Measurements from ENCODE around the gene MLLT1. TPM values are rescaled to one million over a fixed set of nuclear protein-coding genes. Genes with fewer than 3 reads are reported as not detected.

The MLLT1 gene
- total and polyA plus RNA-seq, 3 experiments from 2014 or later, result 2.5 to 64.2 (median 63.9) TPM

DNA sequence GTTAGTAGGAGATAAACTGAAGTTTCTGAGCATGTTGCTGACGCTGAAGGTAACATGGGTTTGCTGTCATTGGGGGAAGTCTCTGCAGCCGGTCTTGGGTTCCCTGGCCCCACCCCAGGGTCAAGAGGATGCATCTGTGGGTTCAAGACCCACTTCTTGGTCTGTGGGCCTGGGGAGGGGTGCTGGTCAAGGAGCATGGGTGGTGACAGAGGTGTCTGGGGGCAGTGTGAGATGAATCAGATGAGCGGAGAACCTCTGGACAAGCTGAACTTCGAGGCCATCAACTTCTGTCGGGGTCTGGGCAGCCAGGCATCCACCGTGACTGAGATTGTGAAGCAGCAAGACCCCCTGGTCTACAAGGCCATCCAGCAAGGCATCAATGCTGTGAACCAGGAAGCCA is 92.4 kb downstream of the MLLT1 start:
- H3K36me3 ChIP-seq (ENCODE audit: insufficient read depth, low read length), result no peaks in the 10 kb centered on the region
- DNase-seq, result no peak
- Mint-ChIP-seq H3K4me3 (no peak overlapping the region), H3K27me3 (peaks cover 16 to 42% of the 10 kb centered on the region in 2 donors), H3K36me3 (peaks cover 1 to 21% (median 5%) of the 10 kb centered on the region in 3 donors), H3K9me3 (peaks cover 0 to 27% (median 23%) of the 10 kb centered on the region in 5 donors), H3K4me1 (no peaks in the 10 kb centered on the region), H3K27ac (no peak overlapping the region)
- no peak overlapping the region for H3K27ac ChIP-seq (ENCODE audit: low read depth, low read length)
- H3K4me1 ChIP-seq (ENCODE audit: insufficient read depth, low read length), result no peaks in the 10 kb centered on the region
- H3K4me3 ChIP-seq (ENCODE audit: low read length), result no peak overlapping the region
- ChIA-PET CTCF (interaction anchor here (1.6 kb wide), 1 partner anchor 31 kb away, joined by 3 read pairs; no protein-coding TSS in a partner anchor), POLR2A (no interaction called here)
- H3K27me3 ChIP-seq (ENCODE audit: insufficient read depth, low read length, poor library complexity, severe bottlenecking), result no peaks in the 10 kb centered on the region
- H3K9me3 ChIP-seq (ENCODE audit: low read length), result peaks cover 4% of the 10 kb centered on the region

DNA sequence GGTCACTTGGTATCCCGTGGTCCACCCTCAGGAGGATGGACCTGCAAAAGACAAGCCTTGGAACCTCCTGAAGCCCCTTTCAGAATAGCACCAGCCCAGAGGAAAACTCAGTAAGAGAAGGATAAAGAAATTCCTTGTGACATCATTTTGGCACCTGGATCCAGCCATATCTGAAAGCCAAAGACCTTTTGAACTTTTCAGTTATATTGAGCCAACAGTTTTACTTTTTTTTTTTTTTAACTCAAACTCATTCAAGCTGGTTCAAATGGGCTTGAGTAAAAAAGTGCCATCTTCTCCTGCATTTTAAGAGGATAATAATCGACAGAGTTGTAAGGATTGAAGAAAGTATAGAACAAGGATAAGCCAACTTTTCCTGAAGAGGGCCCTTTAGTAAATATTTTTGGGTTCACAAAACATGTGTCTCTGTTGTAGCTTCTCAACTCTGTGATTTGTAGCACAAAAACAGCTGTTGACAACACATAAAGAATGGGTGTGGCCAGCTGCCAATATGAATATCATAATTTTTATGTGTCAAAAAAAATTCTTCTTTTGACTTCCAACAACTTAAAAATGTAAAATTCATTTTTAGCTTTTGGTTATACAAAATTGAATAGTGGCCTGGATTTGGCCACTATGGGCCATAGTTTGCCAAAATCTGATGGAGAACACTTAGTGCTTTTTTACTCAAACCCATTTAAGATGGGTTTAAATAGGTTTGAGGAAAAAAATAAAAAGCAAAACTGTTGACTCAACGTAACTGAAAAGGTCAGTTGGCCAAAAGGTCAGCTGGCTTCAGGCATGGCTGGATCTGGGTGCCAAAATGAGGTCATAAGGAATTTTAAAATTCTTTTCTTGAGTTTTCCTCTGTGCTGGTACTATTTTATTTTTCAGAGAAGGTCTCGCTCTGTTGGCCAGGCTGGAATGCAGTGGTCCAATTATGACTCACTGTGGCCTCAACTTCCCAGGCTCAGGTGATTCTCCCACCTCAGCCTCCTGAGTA is 93.6 kb downstream of the MLLT1 start:
- H3K9me3 Mint-ChIP-seq, result peaks cover 0 to 24% (median 20%) of the 10 kb centered on the region in 5 donors
- Histone ChIP-seq H3K27ac (ENCODE audit: low read depth, low read length) (no peak overlapping the region), H3K36me3 (ENCODE audit: insufficient read depth, low read length) (no peaks in the 10 kb centered on the region), H3K4me1 (ENCODE audit: insufficient read depth, low read length) (no peaks in the 10 kb centered on the region), H3K27me3 (ENCODE audit: insufficient read depth, low read length, poor library complexity, severe bottlenecking) (no peaks in the 10 kb centered on the region), H3K9me3 (ENCODE audit: low read length) (no peaks in the 10 kb centered on the region), H3K4me3 (ENCODE audit: low read length) (no peak overlapping the region)
- H3K36me3 Mint-ChIP-seq, result peaks cover 0 to 12% (median 1%) of the 10 kb centered on the region in 3 donors
- ChIA-PET CTCF (interaction anchor here (0.7 kb wide), 1 partner anchor 1550 kb away, joined by 4 read pairs; no protein-coding TSS in a partner anchor), POLR2A (no interaction called here)
- H3K27ac Mint-ChIP-seq, result no peak overlapping the region
- H3K4me3 Mint-ChIP-seq, result no peak overlapping the region
- H3K27me3 Mint-ChIP-seq, result peaks cover 17 to 53% of the 10 kb centered on the region in 2 donors
- H3K4me1 Mint-ChIP-seq, result no peaks in the 10 kb centered on the region
- DNase-seq, result no peak

DNA sequence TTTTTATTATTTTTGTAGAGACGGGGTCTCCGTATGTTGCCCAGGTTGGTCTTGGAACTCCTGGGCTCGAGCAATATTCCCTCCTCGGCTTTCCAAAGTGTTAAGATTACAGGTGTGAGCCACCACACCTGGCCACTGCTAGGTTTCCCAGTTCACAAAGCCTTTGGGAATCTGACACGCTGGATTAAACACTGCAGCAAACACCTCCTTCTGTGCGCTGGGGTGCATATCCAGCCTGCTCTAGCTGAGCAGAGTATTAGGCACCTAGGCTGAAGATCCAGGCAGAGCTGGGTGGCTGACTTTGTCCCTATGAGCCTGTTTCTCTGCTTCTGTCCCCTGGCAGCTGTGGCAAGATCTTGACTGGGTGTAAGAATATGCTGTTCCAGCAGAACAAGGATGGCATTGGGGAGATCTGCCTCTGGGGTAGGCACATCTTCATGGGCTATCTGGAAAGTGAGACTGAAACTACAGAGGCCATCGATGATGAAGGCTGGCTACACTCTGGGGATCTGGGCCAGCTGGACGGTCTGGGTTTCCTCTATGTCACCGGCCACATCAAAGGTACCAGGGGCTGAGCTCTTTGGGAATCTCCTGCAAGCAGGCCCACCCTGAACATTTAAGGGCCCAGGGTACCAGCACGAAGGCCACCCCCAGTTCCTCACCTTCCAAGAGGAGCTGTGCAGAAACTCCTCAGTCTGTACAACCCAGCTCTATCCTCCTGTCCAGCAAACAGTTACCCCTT is 94.5 kb downstream of the MLLT1 start:
- Mint-ChIP-seq H3K27me3 (peaks cover 20 to 58% of the 10 kb centered on the region in 2 donors), H3K27ac (no peak overlapping the region), H3K9me3 (peaks cover 0 to 17% (median 14%) of the 10 kb centered on the region in 5 donors), H3K4me3 (no peak overlapping the region), H3K36me3 (peaks cover 0 to 6% (median 1%) of the 10 kb centered on the region in 3 donors), H3K4me1 (no peaks in the 10 kb centered on the region)
- H3K27me3 ChIP-seq (ENCODE audit: insufficient read depth, low read length, poor library complexity, severe bottlenecking), result no peaks in the 10 kb centered on the region
- H3K9me3 ChIP-seq (ENCODE audit: low read length), result no peaks in the 10 kb centered on the region
- no peak overlapping the region for H3K27ac ChIP-seq (ENCODE audit: low read depth, low read length)
- POLR2A ChIA-PET, result interaction anchor here (0.7 kb wide), 1 partner anchor 46 kb away, joined by 7 read pairs; no protein-coding TSS in a partner anchor
- H3K36me3 ChIP-seq (ENCODE audit: insufficient read depth, low read length), result no peaks in the 10 kb centered on the region
- no peak for DNase-seq
- H3K4me1 ChIP-seq (ENCODE audit: insufficient read depth, low read length), result no peaks in the 10 kb centered on the region
- H3K4me3 ChIP-seq (ENCODE audit: low read length), result no peak overlapping the region
- CTCF ChIA-PET, result no interaction called here

DNA sequence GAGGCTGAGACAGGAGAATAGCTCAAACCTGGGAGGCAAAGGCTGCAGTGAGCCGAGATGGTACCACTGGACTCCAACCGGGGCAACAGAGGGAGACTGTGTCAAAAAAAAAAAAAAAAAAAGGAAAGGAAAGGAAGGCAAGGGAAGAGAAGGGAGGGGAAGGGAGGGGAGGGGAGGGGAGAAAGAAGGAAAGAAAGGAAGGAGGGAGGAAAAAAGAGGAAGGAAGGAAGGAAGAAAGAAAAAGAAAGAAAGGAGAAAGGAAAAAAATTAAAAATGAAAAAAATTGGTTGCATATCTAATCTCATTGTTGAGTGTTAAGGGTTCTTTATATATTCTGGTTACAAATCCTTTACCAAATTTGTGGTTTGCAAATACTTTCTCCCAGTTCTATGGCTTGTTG is 98.7 kb downstream of the MLLT1 start:
- CTCF ChIA-PET, result no interaction called here
- peaks cover 26 to 74% of the 10 kb centered on the region in 2 donors for H3K27me3 Mint-ChIP-seq

DNA sequence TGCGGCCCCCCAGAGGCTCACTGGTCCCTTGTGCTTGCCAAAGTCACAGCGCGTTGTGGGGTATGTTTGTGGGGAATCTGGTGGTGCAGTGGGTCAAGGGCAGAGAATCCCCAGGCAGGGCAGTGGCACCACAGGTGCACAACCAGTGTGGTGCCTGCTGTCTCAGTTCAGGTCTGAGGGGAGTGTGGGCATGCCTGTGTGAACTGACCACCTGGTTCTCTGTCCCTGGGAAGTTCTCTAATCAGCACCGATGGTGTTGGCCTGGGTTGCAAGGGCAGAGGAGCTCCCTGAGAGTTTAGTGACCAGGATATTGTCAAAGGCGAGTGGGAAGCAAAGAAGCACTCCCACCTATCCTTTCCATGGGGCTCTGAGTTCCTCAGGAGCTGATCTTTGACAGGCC is 106.6 kb downstream of the MLLT1 start:
- Histone ChIP-seq H3K36me3 (ENCODE audit: insufficient read depth, low read length) (no peaks in the 10 kb centered on the region), H3K9me3 (ENCODE audit: low read length) (no peaks in the 10 kb centered on the region), H3K27me3 (ENCODE audit: insufficient read depth, low read length, poor library complexity, severe bottlenecking) (peaks cover 10% of the 10 kb centered on the region), H3K4me3 (ENCODE audit: low read length) (no peak overlapping the region), H3K4me1 (ENCODE audit: insufficient read depth, low read length) (no peaks in the 10 kb centered on the region), H3K27ac (ENCODE audit: low read depth, low read length) (no peak overlapping the region)
- DNase-seq, result no peak
- H3K9me3 Mint-ChIP-seq, result peaks cover 3 to 19% (median 10%) of the 10 kb centered on the region in 5 donors
- ChIA-PET CTCF (no interaction called here), POLR2A (no interaction called here)
- no peak overlapping the region for H3K4me3 Mint-ChIP-seq
- peaks cover 11 to 55% of the 10 kb centered on the region in 2 donors for H3K27me3 Mint-ChIP-seq
- H3K27ac Mint-ChIP-seq, result no peak overlapping the region
- peaks cover 0 to 13% (median 0%) of the 10 kb centered on the region in 3 donors for H3K36me3 Mint-ChIP-seq
- no peaks in the 10 kb centered on the region for H3K4me1 Mint-ChIP-seq

More for the DNA sequence above, 98.7 kb downstream of the MLLT1 start:
- no peaks in the 10 kb centered on the region for H3K4me1 Mint-ChIP-seq
- Histone ChIP-seq H3K27me3 (ENCODE audit: insufficient read depth, low read length, poor library complexity, severe bottlenecking) (no peaks in the 10 kb centered on the region), H3K36me3 (ENCODE audit: insufficient read depth, low read length) (no peaks in the 10 kb centered on the region), H3K4me3 (ENCODE audit: low read length) (no peak overlapping the region), H3K27ac (ENCODE audit: low read depth, low read length) (no peak overlapping the region), H3K9me3 (ENCODE audit: low read length) (no peaks in the 10 kb centered on the region), H3K4me1 (ENCODE audit: insufficient read depth, low read length) (no peaks in the 10 kb centered on the region)
- H3K36me3 Mint-ChIP-seq, result no peaks in the 10 kb centered on the region
- POLR2A ChIA-PET, result no interaction called here
- no peak overlapping the region for H3K27ac Mint-ChIP-seq
- DNase-seq, result no peak
- peaks cover 0 to 2% (median 0%) of the 10 kb centered on the region in 5 donors for H3K9me3 Mint-ChIP-seq
- H3K4me3 Mint-ChIP-seq, result no peak overlapping the region

GRCh38 chr19:6172074-6172863 is 107.5 kb downstream of the MLLT1 start:
- no peak overlapping the region for H3K27ac Mint-ChIP-seq
- Histone ChIP-seq H3K9me3 (ENCODE audit: low read length) (no peaks in the 10 kb centered on the region), H3K4me3 (ENCODE audit: low read length) (no peak overlapping the region), H3K27me3 (ENCODE audit: insufficient read depth, low read length, poor library complexity, severe bottlenecking) (peaks cover 10% of the 10 kb centered on the region), H3K36me3 (ENCODE audit: insufficient read depth, low read length) (no peaks in the 10 kb centered on the region), H3K4me1 (ENCODE audit: insufficient read depth, low read length) (no peaks in the 10 kb centered on the region), H3K27ac (ENCODE audit: low read depth, low read length) (no peak overlapping the region)
- POLR2A ChIA-PET, result no interaction called here
- H3K27me3 Mint-ChIP-seq, result peaks cover 11 to 49% of the 10 kb centered on the region in 2 donors
- no peaks in the 10 kb centered on the region for H3K4me1 Mint-ChIP-seq
- H3K36me3 Mint-ChIP-seq, result peaks cover 0 to 13% (median 0%) of the 10 kb centered on the region in 3 donors
- CTCF ChIA-PET, result no interaction called here
- DNase-seq, result no peak
- H3K9me3 Mint-ChIP-seq, result peaks cover 3 to 19% (median 10%) of the 10 kb centered on the region in 5 donors
- H3K4me3 Mint-ChIP-seq, result no peak overlapping the region

DNA sequence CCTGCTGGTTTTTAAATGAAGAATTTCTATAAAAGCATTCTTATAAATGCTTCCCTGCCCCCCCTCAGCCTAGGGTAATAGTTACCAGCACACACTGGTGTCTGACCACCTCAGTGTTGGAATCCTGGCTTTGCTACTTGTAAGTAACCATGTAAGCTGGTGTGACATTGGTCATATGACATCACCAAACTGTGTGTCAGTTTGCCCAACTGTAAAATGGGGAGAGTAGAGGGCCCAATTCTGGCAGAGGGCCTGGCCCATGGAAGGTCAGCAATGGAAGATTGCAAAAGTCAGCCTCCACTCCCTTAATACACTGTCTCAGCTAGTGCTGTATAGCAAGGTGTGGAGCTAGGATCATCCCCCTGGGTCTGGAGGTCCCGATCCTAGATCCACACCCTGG is 112.7 kb downstream of the MLLT1 start:
- H3K4me1 Mint-ChIP-seq, result peaks cover 0 to 4% (median 0%) of the 10 kb centered on the region in 3 donors
- H3K9me3 Mint-ChIP-seq, result peaks cover 0 to 17% (median 10%) of the 10 kb centered on the region in 5 donors
- Histone ChIP-seq H3K27ac (ENCODE audit: low read depth, low read length) (no peak overlapping the region), H3K36me3 (ENCODE audit: insufficient read depth, low read length) (no peaks in the 10 kb centered on the region), H3K27me3 (ENCODE audit: insufficient read depth, low read length, poor library complexity, severe bottlenecking) (peaks cover 3% of the 10 kb centered on the region), H3K9me3 (ENCODE audit: low read length) (no peaks in the 10 kb centered on the region), H3K4me3 (ENCODE audit: low read length) (no peak overlapping the region), H3K4me1 (ENCODE audit: insufficient read depth, low read length) (peaks cover 5% of the 10 kb centered on the region)
- peaks cover 2 to 21% of the 10 kb centered on the region in 2 donors for H3K27me3 Mint-ChIP-seq
- H3K4me3 Mint-ChIP-seq, result no peak overlapping the region
- H3K36me3 Mint-ChIP-seq, result peaks cover 0 to 13% (median 0%) of the 10 kb centered on the region in 3 donors
- POLR2A ChIA-PET, result no interaction called here
- H3K27ac Mint-ChIP-seq, result peak overlapping the region in 1 of 8 donors; percentile 52
- DNase-seq, result no peak
- CTCF ChIA-PET, result no interaction called here

Measured in CD8-positive, alpha-beta memory T cell (primary cell).